Activated CD4-positive, alpha-beta T cell treated with anti-CD3 and anti-CD28 coated beads, Interleukin-2, amount 50 U/mL, for 16 hours (primary cell): ENCODE data around the gene APBA2.
"Not testable (repeated sequence)": the region's sequence is repeated elsewhere in the genome, so short reads cannot be mapped to it uniquely, and the experiment has no call there.

Experiments used
- DNase-seq: peaks from one replicate; pipeline ENCODE4 v3.0.0-alpha.2; 2020

Gene APBA2

DNA sequence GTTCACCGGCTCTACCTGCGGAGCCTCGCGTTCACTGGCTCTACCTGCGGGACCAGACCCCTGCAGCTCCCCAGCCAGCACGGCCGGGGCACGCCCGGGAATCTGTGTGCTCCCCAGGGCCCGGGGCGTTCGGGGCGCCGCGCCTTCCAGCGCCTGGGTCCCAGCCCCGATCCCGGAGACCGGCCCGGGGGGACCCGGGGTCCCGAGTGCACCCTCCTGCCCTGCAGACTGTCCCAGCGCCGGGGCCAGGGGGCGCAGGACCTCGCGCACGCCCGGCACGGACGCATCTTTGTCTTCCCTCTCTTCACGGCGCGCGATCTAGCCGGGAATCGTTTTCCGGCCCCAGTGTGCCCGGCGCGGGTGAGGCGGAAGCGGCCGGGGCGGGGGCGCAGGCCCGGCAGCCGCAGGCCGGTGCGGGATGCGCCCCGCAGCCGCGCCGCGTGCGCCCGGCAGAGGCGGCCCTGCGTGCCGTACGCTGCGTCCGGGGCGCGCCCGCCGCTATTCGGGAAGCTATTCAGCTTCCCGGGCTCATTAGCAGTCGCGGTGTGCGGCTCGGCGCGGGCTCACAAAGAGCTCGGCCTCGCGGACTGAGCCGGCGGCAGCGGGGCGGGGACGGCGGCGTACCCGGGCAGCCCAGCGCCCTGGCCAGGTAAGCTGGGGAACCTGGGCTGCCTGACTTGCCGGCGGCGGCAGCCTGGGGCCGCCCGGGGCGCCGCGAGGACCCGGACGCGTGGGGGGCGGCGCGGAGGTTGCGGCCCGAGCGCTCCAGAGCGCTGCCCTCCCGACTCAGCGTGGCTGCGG lies at the start of gene APBA2:
APBA2 (plus strand) TSS at position 345 of the 801 bp plus-strand sequence. CDS start 167,911 bp downstream, outside the sequence.
- no peak for DNase-seq

DNA sequence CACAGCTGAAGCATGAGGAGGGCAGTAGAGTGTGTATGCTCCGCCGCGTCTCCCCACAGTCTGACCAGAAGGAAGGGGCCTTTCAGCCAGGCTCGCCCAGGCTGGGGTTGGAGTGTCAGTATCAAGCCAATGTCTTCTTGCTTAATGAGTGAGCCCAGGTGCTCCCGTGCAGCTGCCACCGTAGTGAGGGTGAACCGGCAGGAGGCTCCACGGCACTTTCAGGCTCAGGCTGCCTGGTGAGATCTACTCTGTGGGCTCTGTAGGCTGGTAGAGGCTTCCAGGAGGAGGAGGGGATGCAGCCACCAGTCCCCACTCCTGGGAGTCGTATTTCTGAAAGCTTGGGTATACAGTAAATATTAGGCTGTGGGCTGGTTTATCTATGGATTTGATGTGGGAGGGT lies 45.5 kb upstream of the APBA2 start:
- DNase-seq: not testable (repeated sequence)

DNA sequence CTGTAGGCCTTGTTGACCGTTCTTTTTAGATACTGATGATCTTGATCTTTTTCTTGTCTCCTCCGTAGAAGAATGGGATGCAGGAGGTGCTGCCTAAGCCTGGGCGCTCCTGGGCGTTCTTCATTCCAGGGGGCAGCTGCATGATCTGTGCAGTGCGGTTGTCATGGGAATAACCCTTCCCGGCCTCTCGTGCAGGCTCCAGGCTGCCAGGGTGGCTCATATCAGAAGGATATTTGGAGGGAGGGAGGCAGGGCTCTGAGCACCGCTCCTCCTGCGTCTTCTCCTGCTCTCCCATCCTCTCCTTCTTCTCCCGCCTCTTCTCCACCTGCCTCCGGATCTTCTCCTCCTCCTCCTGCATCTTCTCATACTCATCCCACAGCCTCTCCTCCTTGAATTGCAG lies 43.6 kb upstream of the APBA2 start:
- DNase-seq: not testable (repeated sequence)

DNA sequence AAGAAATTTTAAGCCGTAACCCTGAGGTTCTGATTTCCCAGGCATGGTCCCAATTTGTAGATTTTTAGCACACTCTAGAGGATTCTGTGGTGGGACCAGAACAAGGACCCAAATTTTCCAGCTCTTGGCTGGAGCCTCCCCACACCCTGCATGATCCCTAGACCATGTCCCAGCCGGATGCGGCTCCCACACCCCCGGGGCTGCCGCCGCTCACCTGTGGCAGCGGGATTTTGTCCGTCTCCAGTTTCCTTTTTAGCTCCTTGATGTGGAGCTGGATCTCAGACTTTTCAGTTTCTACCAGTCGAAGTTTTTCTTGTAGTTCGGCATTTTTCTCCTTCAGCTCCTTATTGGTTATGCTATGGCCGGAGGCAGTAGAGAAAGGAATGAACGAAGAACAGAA lies 42.3 kb upstream of the APBA2 start:
- not testable (repeated sequence) for DNase-seq

DNA sequence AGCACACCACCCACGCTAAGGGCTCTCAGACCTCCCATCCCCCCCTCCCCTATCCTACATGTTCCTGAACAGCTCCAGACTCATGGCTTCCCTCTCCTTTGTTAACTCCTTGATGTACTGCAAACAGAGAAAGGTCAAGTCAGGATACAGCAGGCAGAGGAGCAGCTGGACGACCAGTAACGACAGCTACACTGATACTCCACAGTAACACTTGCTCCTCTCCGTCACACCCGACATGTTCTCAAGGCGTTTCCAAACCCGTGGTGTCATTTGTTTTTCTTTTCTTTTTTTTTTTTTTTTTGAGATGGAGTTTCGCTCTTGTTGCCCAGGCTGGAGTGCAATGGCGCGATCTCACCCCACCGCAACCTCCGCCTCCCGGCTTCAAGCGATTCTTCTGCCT lies 41.6 kb upstream of the APBA2 start:
- not testable (repeated sequence) for DNase-seq

DNA sequence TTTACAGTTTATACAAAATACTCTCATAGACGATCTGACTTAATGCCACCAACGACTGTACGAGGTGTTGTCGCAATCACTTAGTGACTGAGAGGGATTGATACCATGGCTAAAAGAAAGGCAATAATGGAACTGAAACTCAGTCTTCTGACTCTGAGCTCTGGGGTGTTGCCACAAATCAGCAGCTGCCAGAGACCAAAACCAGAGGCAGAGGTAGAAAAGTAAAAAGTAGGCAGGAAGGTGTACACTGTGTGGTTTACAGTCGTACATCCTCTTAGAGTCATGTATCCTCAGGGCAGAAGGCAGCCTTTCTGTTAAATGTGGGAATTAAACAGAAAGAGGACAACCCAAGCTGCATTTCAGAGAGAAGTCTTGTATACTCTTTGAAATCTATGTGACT lies 38.5 kb upstream of the APBA2 start:
- peak; percentile 29 for DNase-seq

DNA sequence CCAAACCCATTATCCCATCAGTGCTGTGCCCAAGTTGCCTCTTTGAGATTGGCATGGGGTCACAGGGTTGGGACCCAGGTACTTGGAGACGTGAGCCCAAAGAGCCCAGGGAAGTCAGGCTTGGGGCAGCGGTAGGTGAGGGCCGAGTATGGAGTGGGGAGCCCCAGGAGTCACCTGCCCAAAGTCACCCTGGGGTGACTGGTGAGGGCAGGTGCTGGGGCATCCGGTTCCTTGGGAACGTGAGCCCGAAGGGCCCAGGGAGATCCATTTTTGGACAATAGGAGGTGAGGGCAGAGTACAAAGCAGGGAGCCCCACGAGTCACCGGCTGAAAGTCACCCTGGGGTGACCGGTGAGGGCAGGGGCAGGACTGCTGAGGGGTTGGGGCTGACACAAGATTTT lies 37.8 kb upstream of the APBA2 start:
- DNase-seq: not testable (repeated sequence)

DNA sequence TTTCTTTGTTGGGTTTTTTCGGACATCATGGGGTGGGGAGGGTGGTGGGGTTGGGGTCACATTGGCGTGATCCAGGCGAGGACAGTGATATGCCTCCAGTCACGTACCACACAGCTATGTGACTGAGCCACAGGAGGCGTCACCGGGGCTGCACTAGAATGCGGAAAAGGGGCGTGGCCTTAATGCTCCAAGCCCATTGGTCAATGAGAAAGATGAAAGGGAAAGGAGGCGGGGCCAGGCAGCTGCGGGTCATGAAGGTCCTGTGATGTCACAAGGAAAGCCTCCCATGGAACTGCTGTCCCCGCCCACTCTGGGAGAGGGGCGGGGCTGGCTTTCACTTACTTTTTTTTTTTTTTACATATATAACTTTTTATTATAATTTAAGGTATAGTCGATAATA lies 37.3 kb upstream of the APBA2 start, which contains the start of gene GOLGA6L7:
GOLGA6L7 (minus strand) TSS at position 124 of the 400 bp plus-strand sequence; CDS start at position 29, 95 bp downstream.
- not testable (repeated sequence) for DNase-seq

DNA sequence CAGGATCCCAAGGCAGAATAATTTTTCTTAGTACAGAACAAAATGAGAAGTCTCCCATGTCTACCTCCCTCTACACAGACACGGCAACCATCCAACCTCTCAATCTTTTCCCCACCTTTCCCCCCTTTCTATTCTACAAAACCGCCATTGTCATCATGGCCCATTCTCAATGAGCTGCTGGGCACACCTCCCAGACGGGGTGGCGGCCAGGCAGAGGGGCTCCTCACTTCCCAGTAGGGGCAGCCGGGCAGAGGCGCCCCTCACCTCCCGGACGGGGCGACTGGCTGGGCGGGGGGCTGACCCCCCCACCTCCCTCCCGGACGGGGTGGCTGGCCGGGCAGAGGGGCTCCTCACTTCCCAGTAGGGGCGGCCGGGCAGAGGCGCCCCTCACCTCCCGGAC lies 36.5 kb upstream of the APBA2 start:
- DNase-seq: not testable (repeated sequence)

DNA sequence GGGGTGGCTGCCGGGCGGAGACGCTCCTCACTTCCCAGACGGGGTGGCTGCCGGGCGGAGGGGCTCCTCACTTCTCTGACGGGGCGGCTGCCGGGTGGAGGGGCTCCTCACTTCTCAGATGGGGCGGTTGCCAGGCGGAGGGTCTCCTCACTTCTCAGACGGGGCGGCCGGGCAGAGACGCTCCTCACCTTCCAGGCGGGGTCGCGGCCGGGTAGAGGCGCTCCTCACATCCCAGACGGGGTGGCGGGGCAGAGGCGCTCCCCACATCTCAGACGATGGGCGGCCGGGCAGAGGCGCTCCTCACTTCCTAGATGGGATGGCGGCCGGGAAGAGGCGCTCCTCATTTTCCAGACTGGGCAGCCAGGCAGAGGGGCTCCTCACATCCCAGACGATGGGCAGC lies 36.0 kb upstream of the APBA2 start:
- DNase-seq: not testable (repeated sequence)

DNA sequence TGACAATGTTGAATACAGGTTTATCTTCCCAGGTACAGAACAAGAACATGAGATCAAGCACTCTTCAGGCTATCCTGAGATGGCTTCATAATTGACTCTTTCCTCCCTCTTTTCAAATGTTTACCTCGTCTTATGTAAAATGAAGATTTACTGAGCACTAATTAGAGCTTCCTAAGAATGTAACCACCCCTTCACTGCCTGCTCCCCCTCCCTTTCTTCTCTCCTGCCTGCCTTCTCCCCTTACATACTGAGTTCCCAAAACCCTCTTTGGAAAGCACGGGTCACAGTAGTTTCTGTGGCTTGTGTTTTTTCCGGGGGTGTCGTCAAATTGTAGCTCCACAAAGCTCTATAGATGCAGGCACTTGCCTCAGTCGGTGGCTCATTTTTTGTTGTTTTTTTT lies 32.1 kb upstream of the APBA2 start:
- DNase-seq: not testable (repeated sequence)

DNA sequence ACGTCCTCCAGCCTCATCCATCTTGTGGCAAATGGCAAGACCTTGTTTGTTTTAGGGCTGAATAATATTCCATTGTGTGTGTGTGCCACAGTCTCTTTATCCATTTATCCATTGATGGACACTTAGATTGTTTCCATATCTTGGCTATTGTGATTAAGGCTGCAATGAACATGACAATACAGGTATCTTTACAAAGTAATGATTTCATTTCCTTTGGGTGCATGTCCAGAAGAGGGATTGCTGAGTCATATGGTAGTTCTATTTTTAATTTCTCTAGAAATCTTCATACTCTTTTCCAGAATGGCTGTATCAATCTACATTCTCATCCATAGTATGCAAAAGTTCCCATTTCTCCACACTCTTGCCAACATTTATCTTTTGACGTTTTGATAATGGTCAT lies 31.2 kb upstream of the APBA2 start:
- DNase-seq: not testable (repeated sequence)

DNA sequence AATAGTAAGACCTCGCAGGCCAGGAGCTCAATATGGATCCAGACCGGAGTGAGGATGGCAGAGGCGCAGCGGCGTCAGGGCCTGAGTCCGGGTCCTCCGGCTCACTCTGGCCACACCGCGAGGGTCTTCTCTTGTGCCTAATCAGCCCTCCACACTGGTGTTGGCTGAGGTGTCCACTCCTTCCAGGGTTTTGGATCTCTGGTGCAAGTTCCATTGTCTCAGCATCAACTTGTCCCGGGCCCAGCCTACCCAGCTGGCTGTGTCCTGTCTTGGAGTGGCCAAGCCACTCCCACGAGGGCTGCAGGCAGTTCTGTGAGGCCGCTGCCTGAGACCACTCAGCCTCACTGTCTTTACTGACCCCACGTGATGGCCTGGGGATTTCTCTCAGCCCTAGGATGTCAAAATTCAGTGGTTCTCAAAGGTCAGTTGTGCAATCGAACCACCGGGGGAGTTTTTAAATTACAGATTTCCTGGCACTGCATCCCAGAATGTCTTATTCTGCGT lies 24.7 kb upstream of the APBA2 start:
- no peak for DNase-seq

DNA sequence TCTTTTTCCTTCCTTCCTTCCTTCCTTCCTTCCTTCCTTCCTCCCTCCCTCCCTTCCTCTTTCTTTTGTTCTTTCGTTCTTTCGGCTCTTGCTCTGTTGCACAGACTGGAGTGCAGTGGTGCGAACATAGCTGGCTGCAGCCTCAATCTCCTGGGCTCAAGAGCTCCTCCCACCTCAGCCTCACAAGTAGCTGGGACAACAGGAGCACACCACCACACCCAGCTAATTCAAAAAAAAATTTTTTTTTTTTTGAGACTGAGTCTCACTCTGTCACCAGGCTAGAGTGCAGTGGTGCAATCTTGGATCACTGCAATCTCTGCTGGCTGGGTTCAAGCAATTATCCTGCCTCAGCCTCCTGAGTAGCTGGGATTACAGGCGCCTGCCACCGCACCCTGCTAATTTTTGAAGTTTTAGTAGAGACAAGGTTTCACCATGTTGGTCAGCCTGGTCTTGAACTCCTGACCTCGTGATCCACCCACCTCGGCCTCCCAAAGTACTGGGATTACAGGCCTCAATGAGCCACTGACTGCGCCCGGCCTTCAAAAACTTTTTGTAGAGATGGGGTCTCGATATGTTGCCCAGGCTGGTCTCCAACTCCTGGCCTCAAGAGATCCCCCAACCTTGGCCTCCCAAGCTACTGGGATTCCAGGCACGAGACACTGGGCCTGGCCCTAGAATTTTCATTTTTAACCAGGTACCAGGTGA lies 24.0 kb upstream of the APBA2 start:
- DNase-seq: not testable (repeated sequence)

DNA sequence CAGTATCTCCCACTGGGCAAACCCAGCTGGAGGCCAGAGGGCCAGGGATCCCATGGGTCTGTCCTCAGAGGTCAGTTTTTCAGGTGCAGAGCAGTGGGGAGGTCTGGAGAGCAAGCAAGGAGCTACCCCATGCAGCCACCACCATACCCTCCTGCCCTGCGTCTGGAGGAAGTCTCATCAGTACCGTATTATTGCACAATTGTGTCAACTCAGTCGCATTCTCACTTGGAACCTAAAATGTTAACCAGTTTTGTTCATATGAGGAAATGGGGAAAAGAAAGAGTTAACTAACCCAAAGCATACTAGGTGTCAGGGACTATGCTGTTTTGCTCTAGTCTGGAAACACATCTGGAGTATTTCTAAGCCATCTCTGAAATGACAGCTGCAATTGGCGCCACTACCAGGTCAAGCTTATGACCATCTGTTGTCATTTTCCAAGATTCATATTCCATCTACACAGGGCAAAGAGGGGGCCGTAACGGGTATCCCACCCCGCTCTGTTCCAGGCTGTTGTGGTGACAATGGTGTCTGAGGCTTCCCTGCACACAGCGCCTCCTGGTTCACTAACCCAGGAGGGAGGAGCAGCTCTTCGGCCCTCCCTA lies 16.9 kb upstream of the APBA2 start:
- no peak for DNase-seq

DNA sequence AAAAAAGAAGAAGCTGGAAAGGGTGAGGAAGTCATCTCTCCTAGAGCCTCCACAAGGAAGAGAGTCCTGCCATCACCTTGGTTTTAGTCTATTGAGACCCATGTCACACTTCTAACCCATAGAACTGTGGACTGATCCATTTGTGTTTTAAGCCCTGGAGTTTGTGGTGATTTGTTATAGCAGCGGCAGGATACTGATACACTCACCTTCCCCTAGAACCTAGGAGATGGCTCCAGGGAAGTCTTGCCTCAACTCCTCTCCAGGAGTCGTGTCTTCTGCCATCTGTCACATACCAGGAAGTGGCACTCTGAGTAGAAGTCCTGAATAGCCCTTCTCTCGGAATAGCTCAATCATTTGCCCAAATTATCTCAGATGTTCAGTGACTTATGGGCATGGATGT lies 14.6 kb upstream of the APBA2 start:
- no peak for DNase-seq

DNA sequence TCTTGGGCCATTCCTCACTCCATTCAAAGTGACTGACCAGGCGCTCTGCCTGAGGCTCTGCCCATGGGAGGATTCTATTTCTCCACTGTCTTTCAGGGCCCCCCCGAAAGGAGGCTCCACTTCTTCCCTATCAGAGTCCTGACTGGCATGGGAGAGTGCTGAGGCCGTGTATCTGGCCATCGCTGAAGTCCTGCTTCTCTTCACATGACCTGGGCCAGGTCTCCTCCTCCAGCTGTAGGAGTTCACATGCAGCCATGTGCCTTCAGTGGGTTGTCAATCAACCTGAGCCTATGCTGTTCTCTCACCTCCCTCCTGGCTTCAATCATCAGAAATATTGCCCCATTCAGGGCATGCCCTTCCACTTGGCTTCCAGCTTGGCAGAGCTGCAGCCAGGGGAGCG lies 12.8 kb upstream of the APBA2 start:
- no peak for DNase-seq

DNA sequence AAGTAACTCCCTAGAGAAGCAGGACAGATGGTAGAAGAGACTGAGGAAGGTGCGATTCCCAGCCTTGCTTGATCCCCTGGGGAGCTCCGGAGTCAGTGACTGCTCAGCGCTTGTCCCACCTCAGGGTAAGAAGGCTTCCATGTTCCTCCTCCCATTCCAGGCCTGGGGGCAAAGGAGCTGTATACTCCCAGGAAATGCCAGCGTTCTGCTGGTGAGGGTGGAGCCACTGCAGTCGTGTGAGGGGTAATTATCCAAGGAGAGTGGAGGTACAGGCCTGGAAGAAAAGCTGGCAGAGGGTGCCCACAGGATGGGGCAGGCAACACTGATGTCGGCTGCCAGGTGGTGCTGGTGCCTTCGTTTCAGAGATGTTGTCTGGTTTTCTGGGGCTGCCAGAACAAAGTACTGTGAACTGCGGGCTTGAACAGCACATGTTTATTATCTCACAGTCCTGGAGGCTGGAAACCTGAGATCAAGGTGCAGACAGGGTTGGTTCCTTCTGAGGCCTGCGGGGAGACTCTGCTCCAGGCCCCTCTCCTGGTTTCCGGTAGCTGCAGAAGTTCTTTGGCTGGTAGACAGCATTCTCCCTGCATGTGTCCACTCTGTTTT lies 12.1 kb upstream of the APBA2 start:
- DNase-seq: no peak

DNA sequence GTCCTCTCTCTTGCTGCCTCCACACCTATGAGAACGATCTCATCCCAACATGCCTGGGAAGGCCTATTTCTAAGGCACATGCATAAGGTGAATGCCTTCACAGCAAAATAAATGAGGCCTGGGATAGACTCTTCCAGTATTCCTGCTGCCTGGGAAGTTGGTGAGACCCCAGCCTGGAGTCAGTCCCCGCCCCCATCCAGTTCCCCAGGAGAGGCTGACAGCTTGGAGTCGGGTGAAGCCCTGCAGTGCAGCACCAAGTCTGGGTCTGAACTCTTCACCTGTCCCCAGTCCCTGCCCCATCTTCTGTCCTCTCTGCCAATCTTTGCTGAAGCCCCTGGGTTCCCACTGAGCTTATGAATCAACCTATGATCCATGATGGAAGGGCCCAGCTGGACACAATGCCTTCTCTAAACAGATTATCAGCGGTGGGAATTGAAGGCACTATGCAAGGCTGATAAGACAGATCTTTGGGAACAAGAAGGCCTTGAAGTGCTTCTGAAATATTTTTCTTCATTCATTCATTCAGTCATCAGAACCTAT lies 10.2 kb upstream of the APBA2 start:
- DNase-seq: no peak

DNA sequence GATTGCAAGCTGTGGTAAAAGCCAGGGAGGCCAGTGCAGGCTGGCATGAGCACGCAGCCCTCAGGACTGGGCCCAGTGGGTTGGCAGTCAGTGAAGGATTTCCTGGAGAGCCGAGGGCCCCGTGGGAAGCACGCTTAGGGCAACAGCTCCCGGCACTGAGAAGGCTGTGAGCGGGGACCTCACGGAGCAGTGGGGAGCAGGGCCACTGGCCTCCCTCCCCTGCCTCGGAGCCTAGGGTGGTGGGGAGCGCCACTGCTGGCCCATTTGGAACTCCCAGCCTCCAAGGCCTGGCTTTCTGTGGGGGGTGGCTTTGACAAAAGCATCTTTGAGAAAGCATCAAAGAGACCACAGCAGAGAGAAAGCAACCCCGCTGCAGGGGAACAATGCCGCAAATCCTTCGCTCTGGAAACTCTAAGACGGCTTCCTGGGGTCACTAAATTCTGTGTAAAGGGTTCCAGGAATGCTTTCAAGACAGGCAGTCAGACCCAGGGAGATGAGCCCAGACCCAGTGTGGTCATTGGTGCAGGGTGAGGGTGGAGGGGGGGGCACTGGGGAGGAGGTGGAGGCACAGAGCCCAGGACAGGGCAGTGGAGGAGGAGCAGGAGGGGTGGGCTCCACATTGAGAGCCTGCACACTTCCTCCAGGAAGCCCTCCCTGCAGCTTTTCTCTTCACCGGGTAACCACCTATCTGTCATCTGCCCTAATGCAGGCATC lies 9.5 kb upstream of the APBA2 start:
- no peak for DNase-seq

DNA sequence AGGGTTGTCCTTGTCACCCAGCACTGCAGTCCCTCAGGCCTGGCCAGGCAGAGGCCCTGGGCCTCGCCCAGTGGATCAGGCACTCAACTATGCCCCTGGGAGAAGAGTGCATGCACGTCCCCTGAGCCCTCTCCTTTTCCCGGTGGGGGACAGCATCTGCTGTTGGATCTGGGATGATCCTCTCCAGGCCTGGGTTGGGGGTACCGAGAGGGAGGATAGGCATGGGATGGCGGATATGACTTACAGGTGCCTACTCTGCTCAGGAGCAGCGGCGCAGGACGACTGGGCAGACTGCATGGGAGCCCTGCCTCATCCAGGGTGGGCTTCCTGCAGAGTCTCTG lies 9.0 kb upstream of the APBA2 start:
- no peak for DNase-seq

DNA sequence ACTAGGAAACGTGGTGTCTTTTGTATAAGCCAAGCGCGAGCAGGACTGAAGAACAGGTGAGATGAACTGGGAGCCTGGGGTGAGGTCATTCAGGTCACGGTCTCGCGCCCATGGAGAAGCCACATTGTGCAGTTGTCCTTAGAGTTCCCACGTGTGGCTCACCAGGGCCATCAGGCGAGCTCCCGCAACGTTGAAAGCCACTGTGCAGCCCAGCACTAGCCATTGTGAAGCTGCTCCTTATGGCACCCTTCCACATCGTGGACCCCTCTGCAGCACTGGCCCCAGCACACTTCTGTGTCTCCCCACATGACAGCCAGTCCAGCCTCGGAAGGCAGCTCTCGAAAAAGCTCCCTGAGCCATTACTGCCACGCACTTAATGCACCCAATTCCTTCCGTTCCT lies 7.6 kb upstream of the APBA2 start:
- DNase-seq: no peak
